ENCODE measurements around the gene SGCG.
"Not testable (repeated sequence)": the region's sequence is repeated elsewhere in the genome, so short reads cannot be mapped to it uniquely, and the experiment has no call there.

The SGCG gene

DNA sequence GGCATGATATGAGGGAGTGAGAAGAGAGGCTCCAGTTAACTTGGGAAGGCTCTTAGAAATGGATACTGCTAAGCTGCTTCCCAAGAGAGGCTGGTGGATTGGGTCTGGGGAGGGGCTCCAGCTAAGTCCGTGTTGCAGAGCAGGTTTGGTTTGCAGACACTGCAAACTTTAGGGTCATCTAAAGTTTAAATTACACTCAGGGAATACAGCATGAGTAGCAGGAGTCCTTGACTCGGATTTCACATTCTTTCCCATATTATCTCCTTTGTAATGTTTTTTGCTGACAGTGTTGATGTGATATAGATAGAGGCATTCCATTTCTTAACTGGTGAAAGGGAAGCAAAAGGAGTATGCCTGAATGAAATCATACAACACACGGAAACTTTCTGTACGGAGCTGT lies 31.9 kb downstream of the SGCG start:
- H3K27me3 ChIP-seq (replicated peaks): no peaks in the 10 kb centered on the region
- DNase-seq: peak; percentile 78
- TF ChIP-seq, protein P1, sequence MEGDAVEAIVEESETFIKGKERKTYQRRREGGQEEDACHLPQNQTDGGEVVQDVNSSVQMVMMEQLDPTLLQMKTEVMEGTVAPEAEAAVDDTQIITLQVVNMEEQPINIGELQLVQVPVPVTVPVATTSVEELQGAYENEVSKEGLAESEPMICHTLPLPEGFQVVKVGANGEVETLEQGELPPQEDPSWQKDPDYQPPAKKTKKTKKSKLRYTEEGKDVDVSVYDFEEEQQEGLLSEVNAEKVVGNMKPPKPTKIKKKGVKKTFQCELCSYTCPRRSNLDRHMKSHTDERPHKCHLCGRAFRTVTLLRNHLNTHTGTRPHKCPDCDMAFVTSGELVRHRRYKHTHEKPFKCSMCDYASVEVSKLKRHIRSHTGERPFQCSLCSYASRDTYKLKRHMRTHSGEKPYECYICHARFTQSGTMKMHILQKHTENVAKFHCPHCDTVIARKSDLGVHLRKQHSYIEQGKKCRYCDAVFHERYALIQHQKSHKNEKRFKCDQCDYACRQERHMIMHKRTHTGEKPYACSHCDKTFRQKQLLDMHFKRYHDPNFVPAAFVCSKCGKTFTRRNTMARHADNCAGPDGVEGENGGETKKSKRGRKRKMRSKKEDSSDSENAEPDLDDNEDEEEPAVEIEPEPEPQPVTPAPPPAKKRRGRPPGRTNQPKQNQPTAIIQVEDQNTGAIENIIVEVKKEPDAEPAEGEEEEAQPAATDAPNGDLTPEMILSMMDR (IDR thresholded peaks at IDR 0.05; ENCODE audit: low read depth, low read length, missing control alignments): no peak
- H3K27ac ChIP-seq: peak overlapping the region; percentile 80
- H3K4me3 ChIP-seq (ENCODE audit: low read depth, low read length): no peak overlapping the region
- in situ Hi-C loops (cut with HindIII; ENCODE audit: low pct_ligation_motif_present, low sequenced_read_pairs): no loop called here
- no peaks in the 10 kb centered on the region for H3K36me3 ChIP-seq (replicated peaks)

DNA sequence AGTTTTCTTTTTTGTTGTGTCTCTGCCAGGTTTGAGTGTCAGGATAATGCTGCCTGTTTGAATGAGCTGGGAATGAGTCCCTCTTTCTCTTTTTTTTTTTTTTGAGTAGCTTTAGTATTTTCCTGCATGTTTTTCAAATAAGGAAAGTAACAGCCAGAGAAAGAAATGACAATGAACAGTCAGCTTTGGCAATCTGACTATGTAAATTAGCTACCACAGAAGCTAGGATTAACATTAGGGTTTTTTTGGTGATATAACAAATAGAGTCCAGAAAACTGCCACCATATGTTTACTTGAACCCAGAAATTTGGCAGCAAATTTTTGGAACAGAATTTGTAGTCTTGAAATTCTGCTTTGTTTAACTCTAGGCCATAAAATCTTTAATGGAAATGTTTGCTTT lies 50.5 kb downstream of the SGCG start:
- no peak overlapping the region for H3K4me3 ChIP-seq (ENCODE audit: low read depth, low read length)
- TF ChIP-seq, protein P1 (IDR thresholded peaks at IDR 0.05; ENCODE audit: low read depth, low read length, missing control alignments): no peak
- DNase-seq: no peak
- H3K27ac ChIP-seq: no peak overlapping the region
- in situ Hi-C loops (cut with HindIII; ENCODE audit: low pct_ligation_motif_present, low sequenced_read_pairs): no loop called here
- no peaks in the 10 kb centered on the region for H3K36me3 ChIP-seq (replicated peaks)
- no peaks in the 10 kb centered on the region for H3K27me3 ChIP-seq (replicated peaks)

DNA sequence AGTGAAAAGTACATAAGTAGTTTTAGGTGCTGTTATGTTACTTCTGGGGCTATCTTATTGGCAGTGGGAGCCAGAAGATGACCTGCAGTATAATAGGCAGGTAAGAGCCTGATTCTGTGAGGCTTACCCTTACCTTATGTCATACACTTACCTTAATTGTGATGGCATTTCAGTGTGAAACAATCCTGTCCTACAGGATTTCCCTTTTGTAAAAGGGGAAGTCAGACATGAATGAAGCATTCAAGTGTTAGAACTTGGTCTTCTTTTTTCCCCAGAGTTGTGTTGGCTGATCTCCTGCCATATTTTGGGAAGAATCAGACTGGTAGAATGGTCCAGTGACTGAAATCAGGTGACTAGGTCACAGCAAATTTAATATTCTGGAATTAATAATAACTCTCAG lies 55.2 kb downstream of the SGCG start:
- no peak overlapping the region for H3K27ac ChIP-seq
- no peak for DNase-seq
- no peak overlapping the region for H3K4me3 ChIP-seq (ENCODE audit: low read depth, low read length)
- TF ChIP-seq, protein P1 (IDR thresholded peaks at IDR 0.05; ENCODE audit: low read depth, low read length, missing control alignments): no peak
- no peaks in the 10 kb centered on the region for H3K36me3 ChIP-seq (replicated peaks)
- H3K27me3 ChIP-seq (replicated peaks): no peaks in the 10 kb centered on the region
- in situ Hi-C loops (cut with HindIII; ENCODE audit: low pct_ligation_motif_present, low sequenced_read_pairs): no loop called here

DNA sequence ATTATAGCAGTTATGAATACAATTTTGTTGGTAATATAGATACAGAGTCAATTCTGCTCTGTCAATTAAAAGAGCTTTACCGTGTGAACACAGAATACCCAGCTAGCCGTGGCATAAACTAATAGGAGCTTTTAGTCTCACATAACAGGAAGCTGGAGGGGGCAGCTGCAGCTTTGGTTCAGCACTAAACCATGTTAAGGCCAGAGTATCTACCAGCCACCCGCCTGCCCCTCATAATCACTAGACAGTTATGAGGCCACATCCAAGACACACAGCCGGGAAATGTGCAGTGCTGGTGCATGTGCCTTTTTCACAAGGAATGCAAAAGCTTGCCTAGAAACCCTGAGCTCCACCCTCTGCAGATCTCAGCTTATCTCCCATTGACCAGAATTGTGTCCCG lies 62.3 kb downstream of the SGCG start:
- no peak overlapping the region for H3K27ac ChIP-seq
- no peaks in the 10 kb centered on the region for H3K27me3 ChIP-seq (replicated peaks)
- in situ Hi-C loops (cut with HindIII; ENCODE audit: low pct_ligation_motif_present, low sequenced_read_pairs): no loop called here
- H3K4me3 ChIP-seq (ENCODE audit: low read depth, low read length): no peak overlapping the region
- DNase-seq: no peak
- no peaks in the 10 kb centered on the region for H3K36me3 ChIP-seq (replicated peaks)
- TF ChIP-seq, protein P1 (IDR thresholded peaks at IDR 0.05; ENCODE audit: low read depth, low read length, missing control alignments): no peak

DNA sequence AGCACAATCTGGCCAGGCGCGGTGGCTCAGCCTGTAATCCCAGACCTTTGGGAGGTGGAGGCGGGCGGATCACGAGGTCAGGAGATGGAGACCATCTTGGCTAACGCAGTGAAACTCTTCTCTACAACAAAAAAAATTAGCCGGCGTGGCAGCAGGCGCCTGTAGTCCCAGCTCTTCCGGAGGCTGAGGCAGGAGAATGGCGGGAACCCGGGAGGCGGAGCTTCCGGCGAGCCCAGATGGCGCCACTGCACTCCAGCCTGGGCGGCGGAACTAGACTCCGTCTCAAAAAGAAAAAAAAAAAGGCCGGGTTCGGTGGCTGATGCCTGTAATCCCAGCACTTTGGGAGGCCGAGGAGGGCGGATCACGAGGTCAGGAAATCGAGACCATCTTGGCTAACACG lies 67.6 kb downstream of the SGCG start:
- H3K27me3 ChIP-seq (replicated peaks); H3K27ac ChIP-seq; in situ Hi-C loops (cut with HindIII; ENCODE audit: low pct_ligation_motif_present, low sequenced_read_pairs); H3K4me3 ChIP-seq (ENCODE audit: low read depth, low read length); DNase-seq; H3K36me3 ChIP-seq (replicated peaks): not testable (repeated sequence)

DNA sequence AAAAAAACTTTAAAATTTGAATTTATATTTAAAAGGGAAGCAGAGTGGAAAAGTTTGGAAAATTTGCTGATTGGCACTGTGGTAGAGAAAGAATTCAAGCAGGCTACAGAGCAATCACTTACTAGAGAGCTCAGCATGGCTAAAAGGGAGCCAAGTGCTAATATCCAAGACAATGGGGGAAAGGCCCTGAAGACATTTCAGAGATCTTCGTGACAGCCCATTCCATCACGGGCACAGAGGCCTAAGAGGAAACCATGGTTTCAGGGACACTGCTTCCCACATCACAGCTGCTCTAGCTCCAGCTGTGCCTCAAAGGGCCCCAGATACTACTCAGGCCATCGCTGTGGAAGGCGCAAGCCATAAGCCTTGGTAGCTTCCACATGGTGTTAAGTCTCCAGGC lies 73.7 kb downstream of the SGCG start:
- Histone ChIP-seq H3K4me3 (ENCODE audit: low read depth, low read length) (no peak overlapping the region), H3K36me3 (replicated peaks) (no peaks in the 10 kb centered on the region), H3K27me3 (replicated peaks) (no peaks in the 10 kb centered on the region), H3K27ac (no peak overlapping the region)
- DNase-seq: no peak
- in situ Hi-C loops (cut with HindIII; ENCODE audit: low pct_ligation_motif_present, low sequenced_read_pairs): no loop called here
- TF ChIP-seq, protein P1 (IDR thresholded peaks at IDR 0.05; ENCODE audit: low read depth, low read length, missing control alignments): no peak

Data from brain microvascular endothelial cell (primary cell).